GM12865 (cell line): ENCODE data around the gene HOXC5.

Experiments used
- DNase-seq: peaks from one replicate; pipeline ENCODE4 v3.0.0; 2010; ENCODE audit warnings: low read depth
- H3K4me3 ChIP-seq: 2 replicates; pipeline ENCODE4 v1.5.1; 2011; ENCODE audit warnings: mild to moderate bottlenecking, low read depth, low read length, control low read depth
- CTCF ChIP-seq: IDR thresholded peaks from 2 replicates; pipeline ENCODE4 v1.5.1; 2011; ENCODE audit warnings: low read length, control low read depth, low read depth, inconsistent platforms; ENCODE audit not compliant: insufficient read depth; ENCODE audit errors: missing control alignments

Gene HOXC5

GRCh38 chr12:53992377-53992889 is 40.4 kb upstream of the HOXC5 start:
- TF ChIP-seq CTCF = no peak
- H3K4me3 ChIP-seq = no peak overlapping the region

GRCh38 chr12:53993162-53994008 is 39.5 kb upstream of the HOXC5 start:
- H3K4me3 ChIP-seq = no peak overlapping the region
- TF ChIP-seq CTCF = no peak
- DNase-seq = no peak

More at GRCh38 chr12:53992377-53992889, 40.4 kb upstream of the HOXC5 start:
- no peak for DNase-seq

DNA sequence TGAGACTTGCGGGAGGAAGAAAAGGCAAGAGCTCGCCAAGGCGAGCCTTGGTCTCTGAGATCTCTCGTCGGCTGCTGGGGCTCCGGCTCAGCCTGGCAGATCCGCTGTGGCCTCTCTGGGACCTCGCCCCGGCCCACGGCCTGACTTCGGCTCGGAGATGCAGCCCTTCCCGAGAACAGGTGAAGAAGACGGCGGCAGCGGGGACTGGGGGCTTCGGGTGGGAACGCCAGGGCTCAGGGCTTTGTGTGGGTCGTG is 38.9 kb upstream of the HOXC5 start:
- H3K4me3 ChIP-seq = no peak overlapping the region
- DNase-seq = no peak
- no peak for TF ChIP-seq CTCF

- DNase-seq = no peak
- TF ChIP-seq CTCF = no peak
- H3K4me3 ChIP-seq = no peak overlapping the region
Observed at GRCh38 chr12:53994264-53995001, 38.4 kb upstream of the HOXC5 start.

DNA sequence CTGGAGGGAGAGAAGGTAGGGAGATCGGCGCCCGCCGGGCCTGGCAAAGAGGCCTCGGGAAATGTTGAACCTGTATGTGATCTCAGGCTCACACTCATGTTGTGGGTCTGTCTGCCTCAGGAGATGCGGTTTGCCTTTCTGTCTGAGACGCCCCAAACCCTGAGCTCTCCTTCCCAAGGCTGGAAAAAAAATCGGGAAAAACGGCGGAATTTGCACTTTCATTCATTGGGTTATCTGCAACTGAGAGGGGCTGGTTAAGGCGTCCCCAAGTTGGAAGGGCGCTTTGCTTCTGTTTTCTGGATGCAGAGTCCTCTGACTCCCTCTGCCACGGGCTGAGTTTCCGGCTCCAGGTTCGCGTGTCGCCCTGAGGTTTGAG is 37.9 kb upstream of the HOXC5 start:
- DNase-seq = no peak
- TF ChIP-seq CTCF = no peak
- no peak overlapping the region for H3K4me3 ChIP-seq

GRCh38 chr12:53995378-53996239 is 37.2 kb upstream of the HOXC5 start:
- H3K4me3 ChIP-seq = peak overlapping the region; percentile 54
- TF ChIP-seq CTCF = no peak
- no peak for DNase-seq
